Karpas-422 (cell line): ENCODE results near the gene UBE2V1. TPM values are rescaled to one million over a fixed set of nuclear protein-coding genes. Genes with fewer than 3 reads are reported as not detected.

ENCODE experiments used
- DNase-seq: peaks from one replicate; pipeline ENCODE4 v3.0.0-alpha.2; 2015
- H2AFZ ChIP-seq: fragments of 200-600 bp; sonication (generic); 2 replicates; pipeline ENCODE4 v1.6.1; 2014; ENCODE audit warnings: antibody characterized with exemption, low read length, mixed read lengths
- H3K27ac ChIP-seq: fragments of 200-600 bp; sonication (generic); 2 replicates; pipeline ENCODE4 v1.5.1; 2014; ENCODE audit warnings: mild to moderate bottlenecking, low read length, moderate library complexity
- H3K27me3 ChIP-seq: fragments of 200-600 bp; sonication (generic); 2 replicates; pipeline ENCODE4 v1.6.1; 2014; ENCODE audit warnings: low read length, mixed read lengths
- H3K36me3 ChIP-seq: fragments of 200-600 bp; sonication (generic); 2 replicates; pipeline ENCODE4 v1.6.1; 2014; ENCODE audit warnings: low read length, mixed read lengths; ENCODE audit not compliant: insufficient read depth
- H3K4me1 ChIP-seq: fragments of 200-600 bp; sonication (generic); 2 replicates; pipeline ENCODE4 v1.6.1; 2014; ENCODE audit warnings: mild to moderate bottlenecking, low read length, mixed read lengths
- H3K4me2 ChIP-seq: fragments of 200-600 bp; sonication (generic); 2 replicates; pipeline ENCODE4 v1.6.1; 2014; ENCODE audit warnings: low read length, low read depth, mild to moderate bottlenecking; ENCODE audit not compliant: poor library complexity, severe bottlenecking
- H3K4me3 ChIP-seq: fragments of 200-600 bp; sonication (generic); 2 replicates; pipeline ENCODE4 v1.5.1; 2014; ENCODE audit warnings: mild to moderate bottlenecking, antibody characterized with exemption, low read length, mixed read lengths
- H3K79me2 ChIP-seq: fragments of 200-600 bp; sonication (generic); 2 replicates; pipeline ENCODE4 v1.6.1; 2014; ENCODE audit warnings: mild to moderate bottlenecking, low read length, mixed read lengths
- H3K9ac ChIP-seq: fragments of 200-600 bp; sonication (generic); 2 replicates; pipeline ENCODE4 v1.6.0; 2014; ENCODE audit warnings: low read length
- H3K9me2 ChIP-seq: fragments of 200-600 bp; sonication (generic), shearing (Covaris generic); replicated peaks from 2 replicates; pipeline ENCODE4 v1.6.0; 2014; ENCODE audit warnings: mild to moderate bottlenecking, low read length, moderate library complexity; ENCODE audit not compliant: insufficient read depth
- H3K9me3 ChIP-seq: fragments of 300-700, 200-600 bp; sonication (generic); 2 replicates; pipeline ENCODE4 v1.6.1; 2014; ENCODE audit warnings: low read length, mixed read lengths
- H4K20me1 ChIP-seq: fragments of 200-600 bp; sonication (generic); 2 replicates; pipeline ENCODE4 v1.6.1; 2014; ENCODE audit warnings: mild to moderate bottlenecking, antibody characterized with exemption, low read length, low read depth; ENCODE audit not compliant: insufficient read depth
- total RNA-seq: library from RNA; depleted of rRNA; stranded (reverse); fragments of >200 nt; shearing (Covaris generic); gene quantifications from 2 replicates; pipeline ENCODE4 v1.2.3, GENCODE V29; 2014; ENCODE audit warnings: low replicate concordance

Gene UBE2V1
- total RNA-seq, 1 experiment from 2014 or later: 95.6 TPM

GRCh38 chr20:50058662-50059402 is 54.1 kb downstream of the UBE2V1 start:
- no peak overlapping the region for H3K9ac ChIP-seq
- H3K4me2 ChIP-seq: no peak overlapping the region
- H3K9me3 ChIP-seq: no peaks in the 10 kb centered on the region
- no peak for DNase-seq
- no peaks in the 10 kb centered on the region for H3K27me3 ChIP-seq
- H3K79me2 ChIP-seq: no peaks in the 10 kb centered on the region
- no peaks in the 10 kb centered on the region for H4K20me1 ChIP-seq
- H3K27ac ChIP-seq: no peak overlapping the region
- no peaks in the 10 kb centered on the region for H3K36me3 ChIP-seq
- no peaks in the 10 kb centered on the region for H3K4me1 ChIP-seq
- H3K9me2 ChIP-seq: no peaks in the 10 kb centered on the region
- no peak overlapping the region for H3K4me3 ChIP-seq
- H2AFZ ChIP-seq: no peak overlapping the region

- DNase-seq: no peak
- Histone ChIP-seq H3K9ac (no peak overlapping the region), H3K27me3 (no peaks in the 10 kb centered on the region), H3K4me3 (no peak overlapping the region), H3K9me2 (no peaks in the 10 kb centered on the region), H3K4me2 (no peak overlapping the region), H2AFZ (no peak overlapping the region), H3K4me1 (no peaks in the 10 kb centered on the region), H3K9me3 (no peaks in the 10 kb centered on the region), H3K27ac (no peak overlapping the region), H3K79me2 (no peaks in the 10 kb centered on the region), H3K36me3 (no peaks in the 10 kb centered on the region), H4K20me1 (no peaks in the 10 kb centered on the region)
Measured at GRCh38 chr20:50057714-50058053, 55.3 kb downstream of the UBE2V1 start.

- Histone ChIP-seq H3K27me3 (no peaks in the 10 kb centered on the region), H3K4me3 (no peak overlapping the region), H3K4me1 (no peaks in the 10 kb centered on the region), H3K4me2 (no peak overlapping the region), H3K36me3 (no peaks in the 10 kb centered on the region), H2AFZ (no peak overlapping the region), H3K9me3 (no peaks in the 10 kb centered on the region), H3K9me2 (no peaks in the 10 kb centered on the region), H3K79me2 (no peaks in the 10 kb centered on the region), H3K27ac (no peak overlapping the region), H4K20me1 (no peaks in the 10 kb centered on the region), H3K9ac (no peak overlapping the region)
- DNase-seq: no peak
Measured at GRCh38 chr20:50056951-50057713, 55.8 kb downstream of the UBE2V1 start.

GRCh38 chr20:50056408-50056926 is 56.5 kb downstream of the UBE2V1 start:
- H3K27ac ChIP-seq: no peak overlapping the region
- no peaks in the 10 kb centered on the region for H3K4me1 ChIP-seq
- H3K9ac ChIP-seq: no peak overlapping the region
- H3K4me3 ChIP-seq: no peak overlapping the region
- no peaks in the 10 kb centered on the region for H3K27me3 ChIP-seq
- H3K4me2 ChIP-seq: no peak overlapping the region
- H4K20me1 ChIP-seq: no peaks in the 10 kb centered on the region
- H3K9me3 ChIP-seq: no peaks in the 10 kb centered on the region
- H3K36me3 ChIP-seq: no peaks in the 10 kb centered on the region
- H2AFZ ChIP-seq: no peak overlapping the region
- DNase-seq: no peak
- H3K79me2 ChIP-seq: no peaks in the 10 kb centered on the region
- H3K9me2 ChIP-seq: no peaks in the 10 kb centered on the region

GRCh38 chr20:50055524-50056083 is 57.3 kb downstream of the UBE2V1 start:
- H3K27ac ChIP-seq: no peak overlapping the region
- H3K9ac ChIP-seq: no peak overlapping the region
- DNase-seq: no peak
- no peaks in the 10 kb centered on the region for H3K9me2 ChIP-seq
- H2AFZ ChIP-seq: no peak overlapping the region
- no peaks in the 10 kb centered on the region for H3K79me2 ChIP-seq
- no peak overlapping the region for H3K4me3 ChIP-seq
- H3K27me3 ChIP-seq: no peaks in the 10 kb centered on the region
- no peak overlapping the region for H3K4me2 ChIP-seq
- no peaks in the 10 kb centered on the region for H3K36me3 ChIP-seq
- no peaks in the 10 kb centered on the region for H3K9me3 ChIP-seq
- H3K4me1 ChIP-seq: no peaks in the 10 kb centered on the region
- H4K20me1 ChIP-seq: no peaks in the 10 kb centered on the region

- Histone ChIP-seq H3K4me3 (no peak overlapping the region), H3K9me3 (no peaks in the 10 kb centered on the region), H4K20me1 (no peaks in the 10 kb centered on the region), H3K9ac (no peak overlapping the region), H3K27ac (no peak overlapping the region), H3K27me3 (no peaks in the 10 kb centered on the region), H3K36me3 (no peaks in the 10 kb centered on the region), H3K4me1 (no peaks in the 10 kb centered on the region), H2AFZ (no peak overlapping the region), H3K4me2 (no peak overlapping the region), H3K9me2 (no peaks in the 10 kb centered on the region), H3K79me2 (no peaks in the 10 kb centered on the region)
- DNase-seq: no peak
Measured at GRCh38 chr20:50054626-50055511, 58.1 kb downstream of the UBE2V1 start.

GRCh38 chr20:50054231-50054547 is 58.8 kb downstream of the UBE2V1 start:
- Histone ChIP-seq H3K79me2 (no peaks in the 10 kb centered on the region), H3K4me2 (no peak overlapping the region), H2AFZ (no peak overlapping the region), H3K27me3 (no peaks in the 10 kb centered on the region), H3K36me3 (no peaks in the 10 kb centered on the region), H3K9me2 (no peaks in the 10 kb centered on the region), H4K20me1 (no peaks in the 10 kb centered on the region), H3K9me3 (no peaks in the 10 kb centered on the region), H3K4me3 (no peak overlapping the region), H3K27ac (no peak overlapping the region), H3K9ac (no peak overlapping the region), H3K4me1 (no peaks in the 10 kb centered on the region)
- no peak for DNase-seq
